ENCODE measurements around the gene NEUROD4. TPM values are rescaled to one million over a fixed set of nuclear protein-coding genes. Genes with fewer than 3 reads are reported as not detected.

The NEUROD4 gene
- total and polyA plus RNA-seq, 8 donors = 0.02 TPM; not detected in 7

DNA sequence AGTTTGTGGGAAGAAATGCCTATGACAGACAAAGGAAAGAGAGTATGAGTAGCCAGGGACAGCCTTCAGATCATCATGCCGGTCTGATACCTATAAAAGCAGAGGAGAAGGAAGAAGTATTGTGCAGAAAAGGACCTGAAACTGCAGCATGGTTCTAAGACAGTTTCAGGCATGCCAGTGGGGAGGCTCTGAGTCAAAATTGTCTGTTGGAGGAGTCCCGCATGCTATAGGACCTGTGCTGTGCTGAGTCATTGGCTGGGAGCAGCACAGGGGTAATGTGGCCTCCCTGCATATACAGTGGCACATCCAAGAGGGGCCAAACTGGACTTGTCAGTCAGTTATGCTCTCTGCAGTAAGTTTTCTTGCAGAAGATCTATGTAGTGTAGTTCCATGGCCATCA lies 40.7 kb downstream of the NEUROD4 start:
- H3K27ac ChIP-seq = no peak overlapping the region
- H3K36me3 ChIP-seq = no peaks in the 10 kb centered on the region
- ATAC-seq (no peak), DNase-seq (no peak), FAIRE-seq (no peak)
- peaks cover 0 to 13% (median 0%) of the 10 kb centered on the region in 4 donors for H3K27me3 ChIP-seq
- 64 to 66% methylated on average over 2 of the region's 2 CpGs for WGBS, 2 donors
- no peaks in the 10 kb centered on the region for H3K9me3 ChIP-seq
- no peaks in the 10 kb centered on the region for H3K4me1 ChIP-seq
- no peak overlapping the region for H3K4me3 ChIP-seq
- intact Hi-C loops (cut with DNase I) = no loop called here
- TF ChIP-seq, protein P1, sequence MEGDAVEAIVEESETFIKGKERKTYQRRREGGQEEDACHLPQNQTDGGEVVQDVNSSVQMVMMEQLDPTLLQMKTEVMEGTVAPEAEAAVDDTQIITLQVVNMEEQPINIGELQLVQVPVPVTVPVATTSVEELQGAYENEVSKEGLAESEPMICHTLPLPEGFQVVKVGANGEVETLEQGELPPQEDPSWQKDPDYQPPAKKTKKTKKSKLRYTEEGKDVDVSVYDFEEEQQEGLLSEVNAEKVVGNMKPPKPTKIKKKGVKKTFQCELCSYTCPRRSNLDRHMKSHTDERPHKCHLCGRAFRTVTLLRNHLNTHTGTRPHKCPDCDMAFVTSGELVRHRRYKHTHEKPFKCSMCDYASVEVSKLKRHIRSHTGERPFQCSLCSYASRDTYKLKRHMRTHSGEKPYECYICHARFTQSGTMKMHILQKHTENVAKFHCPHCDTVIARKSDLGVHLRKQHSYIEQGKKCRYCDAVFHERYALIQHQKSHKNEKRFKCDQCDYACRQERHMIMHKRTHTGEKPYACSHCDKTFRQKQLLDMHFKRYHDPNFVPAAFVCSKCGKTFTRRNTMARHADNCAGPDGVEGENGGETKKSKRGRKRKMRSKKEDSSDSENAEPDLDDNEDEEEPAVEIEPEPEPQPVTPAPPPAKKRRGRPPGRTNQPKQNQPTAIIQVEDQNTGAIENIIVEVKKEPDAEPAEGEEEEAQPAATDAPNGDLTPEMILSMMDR (IDR thresholded peaks at IDR 0.05) = no peak

GRCh38 chr12:55061024-55061423 lies 41.2 kb downstream of the NEUROD4 start:
- ATAC-seq = no peak
- no peaks in the 10 kb centered on the region for H3K36me3 ChIP-seq
- intact Hi-C loops (cut with DNase I) = no loop called here
- WGBS, 2 donors = 57 to 58% methylated on average over 3 of the region's 3 CpGs
- FAIRE-seq = no peak
- H3K27me3 ChIP-seq = peaks cover 0 to 13% (median 2%) of the 10 kb centered on the region in 4 donors
- H3K4me1 ChIP-seq = no peaks in the 10 kb centered on the region
- H3K4me3 ChIP-seq = no peak overlapping the region
- TF ChIP-seq, protein P1 (IDR thresholded peaks at IDR 0.05) = no peak
- no peak for DNase-seq
- H3K27ac ChIP-seq = no peak overlapping the region
- no peaks in the 10 kb centered on the region for H3K9me3 ChIP-seq

- no peaks in the 10 kb centered on the region for H3K36me3 ChIP-seq
- DNase-seq (no peak), ATAC-seq (no peak), FAIRE-seq (no peak)
- peaks cover 0 to 19% (median 3%) of the 10 kb centered on the region in 4 donors for H3K27me3 ChIP-seq
- H3K4me1 ChIP-seq = no peaks in the 10 kb centered on the region
- 31 to 47% methylated on average over 2 of the region's 2 CpGs for WGBS, 2 donors
- TF ChIP-seq, protein P1 (IDR thresholded peaks at IDR 0.05) = no peak
- H3K4me3 ChIP-seq = no peak overlapping the region
- intact Hi-C loops (cut with DNase I) = no loop called here
- no peak overlapping the region for H3K27ac ChIP-seq
- H3K9me3 ChIP-seq = no peaks in the 10 kb centered on the region
Measured at GRCh38 chr12:55063291-55063690, 43.5 kb downstream of the NEUROD4 start.

GRCh38 chr12:55065535-55065934 lies 45.8 kb downstream of the NEUROD4 start:
- no peak for ATAC-seq
- no peak overlapping the region for H3K27ac ChIP-seq
- H3K4me3 ChIP-seq = no peak overlapping the region
- FAIRE-seq = no peak
- intact Hi-C loops (cut with DNase I) = no loop called here
- no peak for DNase-seq
- TF ChIP-seq, protein P1 (IDR thresholded peaks at IDR 0.05) = no peak
- no peaks in the 10 kb centered on the region for H3K36me3 ChIP-seq
- H3K9me3 ChIP-seq = no peaks in the 10 kb centered on the region
- WGBS, 2 donors = 66 to 67% methylated on average over 4 of the region's 4 CpGs
- peaks cover 0 to 19% (median 3%) of the 10 kb centered on the region in 4 donors for H3K27me3 ChIP-seq
- no peaks in the 10 kb centered on the region for H3K4me1 ChIP-seq

- H3K27me3 ChIP-seq = peaks cover 0 to 9% (median 3%) of the 10 kb centered on the region in 4 donors
- no peaks in the 10 kb centered on the region for H3K9me3 ChIP-seq
- H3K4me3 ChIP-seq = no peak overlapping the region
- 59 to 71% methylated on average over 8 of the region's 8 CpGs for WGBS, 2 donors
- H3K27ac ChIP-seq = no peak overlapping the region
- no peaks in the 10 kb centered on the region for H3K36me3 ChIP-seq
- TF ChIP-seq, protein P1 (IDR thresholded peaks at IDR 0.05) = no peak
- H3K4me1 ChIP-seq = no peaks in the 10 kb centered on the region
- DNase-seq = no peak
- ATAC-seq = no peak
- no peak for FAIRE-seq
- intact Hi-C loops (cut with DNase I) = no loop called here
Measured at GRCh38 chr12:55067701-55068100, 47.9 kb downstream of the NEUROD4 start.
